Urothelium cell line (cell line): ENCODE results near the gene SMAD6.
"Not testable (repeated sequence)": the region's sequence is repeated elsewhere in the genome, so short reads cannot be mapped to it uniquely, and the experiment has no call there.

ENCODE experiments used
- DNase-seq: peaks from one replicate; pipeline ENCODE4 v3.0.0; 2011; ENCODE audit warnings: low spot score, mixed read lengths
- FAIRE-seq: peaks from 2 replicates; lab custom pipeline; 2011; peaks lifted over from hg19 to GRCh38; lab: Jason Lieb, UNC

SMAD6 gene

DNA sequence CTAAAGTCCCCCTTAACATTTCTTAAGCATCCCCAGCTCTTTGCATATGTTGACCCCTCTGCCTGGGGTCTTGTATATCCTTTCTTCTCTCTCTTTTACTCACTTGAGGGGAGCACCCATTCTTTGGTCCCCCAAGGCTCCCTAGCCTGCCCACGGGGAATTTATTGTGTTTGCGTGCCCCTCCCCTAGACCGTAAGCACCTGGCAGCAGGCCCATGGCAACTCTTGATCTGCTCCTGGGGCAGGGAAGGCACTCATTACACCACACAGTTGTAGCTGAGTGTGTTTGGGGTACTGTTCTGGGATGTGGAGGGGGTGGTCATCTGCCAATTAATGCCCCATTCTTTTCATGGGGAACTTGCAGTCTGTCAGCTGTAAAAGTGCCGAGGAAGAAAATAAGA, 27.3 kb upstream of the SMAD6 start:
- DNase-seq (no peak), FAIRE-seq (no peak)

GRCh38 chr15:66675446-66675845, 26.6 kb upstream of the SMAD6 start:
- FAIRE-seq (no peak), DNase-seq (no peak)

DNA sequence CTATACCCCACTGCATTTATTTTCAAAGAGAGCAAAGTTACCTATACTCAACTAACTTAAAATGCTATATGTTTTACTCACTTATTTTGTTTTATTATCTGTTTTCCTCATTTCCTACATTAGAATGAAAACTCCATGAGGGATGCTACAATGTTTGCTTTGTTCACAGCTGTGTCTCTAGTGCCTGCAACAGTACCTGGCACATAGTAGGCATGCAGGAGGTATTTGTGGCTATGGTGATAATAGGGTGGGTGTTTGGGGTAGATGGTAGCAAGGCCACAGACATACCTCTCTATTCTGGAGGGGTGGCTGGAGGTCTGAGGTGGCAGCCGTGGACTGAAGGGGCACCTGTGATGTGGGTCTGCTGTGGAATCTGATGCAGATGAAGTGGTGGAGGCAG, 24.7 kb upstream of the SMAD6 start:
- FAIRE-seq (no peak), DNase-seq (no peak)

- FAIRE-seq = no peak
These were observed 22.9 kb upstream of the SMAD6 start for GRCh38 chr15:66679061-66679656.

DNA sequence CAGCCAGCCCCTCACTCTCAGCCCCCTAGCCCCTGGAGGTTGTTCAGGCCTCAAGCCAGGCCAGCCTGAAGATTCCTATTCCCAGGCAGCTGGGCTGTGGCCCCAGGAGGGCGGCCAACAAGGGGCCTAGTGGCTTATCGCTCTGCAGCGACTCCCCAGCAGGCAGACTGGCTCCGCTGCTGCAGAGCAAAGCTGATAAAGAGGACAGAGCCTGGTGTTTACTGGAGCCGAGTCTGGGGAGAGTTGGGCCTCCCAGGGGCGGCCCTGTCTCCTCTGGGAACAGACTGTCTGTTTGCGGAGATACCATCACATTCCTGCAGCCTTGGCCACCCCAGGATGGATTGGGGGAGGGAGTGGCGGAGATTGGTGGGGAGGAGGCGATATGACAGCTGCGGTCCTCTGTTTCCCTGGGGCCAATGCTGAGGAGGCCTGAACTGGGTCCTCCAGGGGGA, 22.4 kb upstream of the SMAD6 start:
- no peak for FAIRE-seq
- DNase-seq = no peak

More at GRCh38 chr15:66679061-66679656, 22.9 kb upstream of the SMAD6 start:
- no peak for DNase-seq

- DNase-seq = no peak
- FAIRE-seq = no peak
These were observed 21.5 kb upstream of the SMAD6 start for GRCh38 chr15:66680502-66680901.

- FAIRE-seq = no peak
- no peak for DNase-seq
These were observed 20.6 kb upstream of the SMAD6 start for GRCh38 chr15:66681395-66681794.

GRCh38 chr15:66682246-66682645, 19.8 kb upstream of the SMAD6 start:
- no peak for FAIRE-seq

GRCh38 chr15:66682865-66683264, 19.2 kb upstream of the SMAD6 start:
- DNase-seq (no peak), FAIRE-seq (no peak)

More at GRCh38 chr15:66682246-66682645, 19.8 kb upstream of the SMAD6 start:
- no peak for DNase-seq

DNA sequence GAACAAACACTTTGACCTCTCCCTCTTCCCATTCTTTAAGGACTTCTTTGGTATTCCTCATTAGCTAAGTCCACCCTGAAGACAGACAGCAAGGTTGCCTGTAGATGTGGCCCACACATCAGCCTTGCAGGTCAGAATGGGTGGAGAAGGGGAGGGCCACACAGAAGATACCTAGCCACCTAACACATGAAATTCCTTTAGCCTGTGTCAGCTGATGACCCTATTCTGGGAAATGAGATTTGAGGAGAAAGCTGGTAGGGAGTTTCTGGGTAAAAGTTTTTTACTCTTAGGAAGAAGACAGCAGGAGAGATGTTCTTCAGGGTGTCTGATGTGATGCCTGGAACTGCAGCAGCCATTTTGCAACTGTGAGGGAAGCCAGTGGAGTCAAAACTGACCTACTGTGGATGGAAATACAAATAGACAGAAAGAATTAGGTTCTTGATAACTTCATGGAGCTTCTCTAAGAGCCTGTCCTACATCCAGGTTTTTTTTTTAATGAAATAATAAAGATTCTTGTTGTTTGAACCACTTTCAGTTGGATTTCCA, 17.8 kb upstream of the SMAD6 start:
- DNase-seq (no peak), FAIRE-seq (no peak)

DNA sequence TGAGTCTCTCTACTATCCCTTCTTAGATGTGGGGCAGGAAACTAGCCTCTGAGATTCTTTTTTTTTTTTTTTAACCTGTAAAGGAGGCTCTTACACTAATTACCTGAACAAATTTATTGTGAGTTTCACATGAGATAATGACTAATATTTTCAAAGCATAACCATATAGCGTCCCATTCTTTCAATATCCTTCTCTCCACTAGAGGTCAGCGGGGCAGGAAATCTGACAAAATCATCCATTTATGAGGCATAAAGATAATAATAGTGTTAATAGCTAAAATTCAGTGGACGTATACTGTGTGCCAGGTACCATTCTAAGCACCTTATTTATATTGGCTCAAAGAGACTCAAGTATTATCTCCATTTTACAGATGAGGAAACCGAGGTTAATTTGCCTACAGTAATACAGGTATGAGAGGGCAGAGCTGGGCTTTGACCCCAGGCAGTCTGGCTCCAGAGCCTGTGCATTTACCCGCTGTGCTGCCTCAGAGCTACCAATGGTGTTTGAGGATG, 16.3 kb upstream of the SMAD6 start:
- DNase-seq = no peak
- FAIRE-seq = no peak

- not testable (repeated sequence) for DNase-seq, FAIRE-seq
These were observed 11.1 kb upstream of the SMAD6 start for GRCh38 chr15:66690912-66691311.

DNA sequence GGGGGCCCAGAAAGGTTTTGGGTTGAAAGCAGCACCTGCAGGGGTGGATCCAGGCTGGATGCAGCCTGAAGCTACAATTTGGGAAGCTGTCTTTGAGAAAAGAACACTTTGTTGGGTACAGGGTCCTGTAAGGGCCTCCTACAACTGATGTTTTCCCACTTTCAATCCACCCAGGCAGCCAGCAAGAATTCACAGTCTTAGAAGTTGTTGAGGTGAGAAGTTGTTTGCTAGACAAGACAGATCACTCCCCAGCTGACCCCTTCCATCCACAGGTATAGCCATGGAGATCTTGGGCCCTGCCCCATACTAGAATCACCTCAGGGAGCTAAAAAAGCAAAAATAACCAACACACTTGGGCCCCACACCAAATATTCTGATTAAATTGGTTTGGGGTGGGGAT, 10.3 kb upstream of the SMAD6 start:
- FAIRE-seq (no peak), DNase-seq (no peak)

GRCh38 chr15:66692391-66692790, 9.6 kb upstream of the SMAD6 start:
- FAIRE-seq (no peak), DNase-seq (no peak)

GRCh38 chr15:66692808-66693596, 9.0 kb upstream of the SMAD6 start:
- DNase-seq = no peak
- FAIRE-seq = no peak

DNA sequence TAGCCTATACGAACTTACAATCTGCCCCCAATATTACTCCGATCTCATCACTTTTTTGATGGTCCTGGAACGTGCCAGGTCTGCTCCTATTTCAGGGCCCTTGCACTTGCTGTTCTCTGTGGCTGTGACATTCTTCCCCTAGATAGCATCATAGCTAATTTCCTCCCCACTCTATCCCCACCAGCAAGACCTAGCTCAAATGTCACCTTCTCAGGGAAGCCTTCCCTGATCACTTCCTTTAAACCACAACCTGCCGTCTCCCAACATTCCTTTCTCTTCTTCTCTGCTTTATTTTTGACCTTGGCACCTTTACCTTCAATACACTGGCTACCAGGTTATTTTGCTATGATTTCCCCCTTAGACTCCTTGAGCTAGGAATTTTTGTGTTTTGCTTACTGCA, 5.3 kb upstream of the SMAD6 start:
- FAIRE-seq = no peak
- DNase-seq = no peak

- FAIRE-seq = peak; percentile 97
- peak; percentile 90 for DNase-seq
These were observed 3.6 kb upstream of the SMAD6 start for GRCh38 chr15:66698318-66698961.

DNA sequence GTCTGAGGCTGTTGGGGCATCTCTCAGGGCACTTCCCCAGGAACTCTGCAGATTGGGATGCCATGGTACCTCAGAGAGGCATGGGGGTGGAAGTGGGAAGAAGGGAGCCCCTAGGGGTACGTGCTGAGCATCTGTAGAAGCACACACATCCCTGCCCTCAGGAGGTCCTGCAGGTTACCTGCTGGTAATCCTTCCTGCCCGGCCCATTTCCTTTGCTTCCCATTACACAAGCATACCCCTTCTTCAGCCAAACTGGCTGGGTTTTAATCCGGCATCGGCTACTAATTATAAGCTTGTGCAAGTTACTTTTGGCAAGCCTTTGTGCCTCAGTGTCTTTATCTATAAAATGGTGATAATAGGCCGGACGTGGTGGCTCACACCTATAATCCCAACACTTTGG, 3.1 kb upstream of the SMAD6 start:
- FAIRE-seq (no peak), DNase-seq (no peak)

DNA sequence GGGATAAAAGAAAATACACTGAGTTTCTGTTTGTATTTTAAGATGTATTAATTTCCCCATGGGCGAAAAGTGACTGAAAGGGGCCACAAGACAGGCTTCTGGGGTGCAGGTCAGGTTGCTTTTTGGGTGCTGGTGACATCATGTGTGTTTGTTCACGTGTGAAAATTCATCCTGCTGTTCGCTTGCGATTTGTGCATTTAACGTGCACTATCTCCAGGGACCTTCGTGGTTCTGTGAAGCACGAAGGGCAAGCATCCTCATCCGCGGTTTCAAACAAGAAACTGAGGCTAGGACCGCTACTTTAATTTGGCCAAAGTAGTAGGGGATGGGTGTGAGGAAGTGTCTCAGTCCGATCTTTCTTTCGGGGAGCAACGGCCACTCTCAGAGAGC, 1.6 kb upstream of the SMAD6 start:
- FAIRE-seq = peak; percentile 37
- no peak for DNase-seq

DNA sequence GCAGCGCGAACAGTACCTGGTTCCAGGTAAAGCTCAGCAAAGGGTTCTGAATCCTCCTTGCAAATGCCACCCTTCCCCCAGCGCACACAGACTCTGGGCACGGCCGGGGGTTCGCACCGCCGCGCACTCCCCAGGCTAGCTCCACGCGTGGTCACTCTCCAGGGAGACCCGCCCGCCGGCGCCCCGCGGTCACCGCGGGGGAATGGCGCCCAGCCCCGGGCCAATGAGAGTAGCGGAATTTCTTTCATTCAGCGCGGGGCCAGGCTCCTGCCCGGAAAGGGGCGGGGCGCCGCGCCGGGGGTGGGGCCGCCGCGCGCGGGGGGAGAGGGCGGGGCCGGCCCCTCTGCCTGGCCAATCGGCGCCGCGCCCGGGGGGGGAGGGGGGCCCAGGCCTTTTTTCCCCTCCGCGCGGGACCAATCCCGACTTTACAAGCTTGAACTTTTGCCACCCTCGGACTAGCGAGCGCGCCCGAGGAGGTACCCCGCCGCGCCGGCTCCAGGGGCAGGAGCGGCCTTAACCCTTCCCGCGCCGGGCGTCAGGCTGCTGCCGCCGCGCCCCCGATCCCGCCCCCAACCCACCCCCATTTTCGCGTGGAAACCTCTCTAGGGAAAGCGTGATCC, 1.1 kb upstream of the SMAD6 start:
- FAIRE-seq = peak; percentile 84

More for the DNA sequence above, 1.1 kb upstream of the SMAD6 start:
- DNase-seq = peak; percentile 99
